OCI-LY3 (cell line): ENCODE data around the gene HBA2.

Experiments
- EZH2phosphoT487 ChIP-seq: fragments of 200-600 bp; shearing (Covaris generic); IDR thresholded peaks from 2 replicates; pipeline ENCODE4 v1.6.1; 2018; ENCODE audit warnings: antibody characterized with exemption, mixed run types, low read depth
- TF ChIP-seq, protein P1 (sequence below): fragments of 200-600, 300-600 bp; sonication (generic); IDR thresholded peaks from 2 replicates; pipeline ENCODE4 v1.5.1; 2014; ENCODE audit warnings: antibody characterized with exemption, low read length, low read depth

DNA sequence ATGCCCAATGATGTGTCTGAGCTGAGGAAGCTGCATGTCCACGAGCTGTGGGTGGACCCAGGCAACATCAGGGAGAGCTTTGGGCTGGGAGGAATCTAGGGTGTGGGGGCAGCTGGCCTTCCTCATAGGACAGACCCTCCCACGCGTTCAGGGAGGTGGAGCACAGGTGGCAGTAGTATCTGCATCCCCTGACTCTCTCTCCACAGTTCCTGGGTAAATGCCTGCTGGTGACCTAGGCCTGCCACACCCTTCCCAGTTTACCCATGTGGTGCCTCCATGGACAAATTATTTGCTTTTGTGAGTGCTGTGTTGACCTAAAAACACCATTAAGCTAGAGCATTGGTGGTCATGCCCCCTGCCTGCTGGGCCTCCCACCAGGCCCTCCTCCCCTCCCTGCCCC, 3.7 kb upstream of the HBA2 start:
- TF ChIP-seq, protein P1, sequence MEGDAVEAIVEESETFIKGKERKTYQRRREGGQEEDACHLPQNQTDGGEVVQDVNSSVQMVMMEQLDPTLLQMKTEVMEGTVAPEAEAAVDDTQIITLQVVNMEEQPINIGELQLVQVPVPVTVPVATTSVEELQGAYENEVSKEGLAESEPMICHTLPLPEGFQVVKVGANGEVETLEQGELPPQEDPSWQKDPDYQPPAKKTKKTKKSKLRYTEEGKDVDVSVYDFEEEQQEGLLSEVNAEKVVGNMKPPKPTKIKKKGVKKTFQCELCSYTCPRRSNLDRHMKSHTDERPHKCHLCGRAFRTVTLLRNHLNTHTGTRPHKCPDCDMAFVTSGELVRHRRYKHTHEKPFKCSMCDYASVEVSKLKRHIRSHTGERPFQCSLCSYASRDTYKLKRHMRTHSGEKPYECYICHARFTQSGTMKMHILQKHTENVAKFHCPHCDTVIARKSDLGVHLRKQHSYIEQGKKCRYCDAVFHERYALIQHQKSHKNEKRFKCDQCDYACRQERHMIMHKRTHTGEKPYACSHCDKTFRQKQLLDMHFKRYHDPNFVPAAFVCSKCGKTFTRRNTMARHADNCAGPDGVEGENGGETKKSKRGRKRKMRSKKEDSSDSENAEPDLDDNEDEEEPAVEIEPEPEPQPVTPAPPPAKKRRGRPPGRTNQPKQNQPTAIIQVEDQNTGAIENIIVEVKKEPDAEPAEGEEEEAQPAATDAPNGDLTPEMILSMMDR, result no peak
- TF ChIP-seq EZH2phosphoT487, result no peak
